ENCODE data around the gene WDFY4. TPM values are rescaled to one million over a fixed set of nuclear protein-coding genes. Genes with fewer than 3 reads are reported as not detected.

The WDFY4 gene
- total and polyA plus RNA-seq, 2 of the 4 experiments (the other 2 are of a cell fraction) = not detected

DNA sequence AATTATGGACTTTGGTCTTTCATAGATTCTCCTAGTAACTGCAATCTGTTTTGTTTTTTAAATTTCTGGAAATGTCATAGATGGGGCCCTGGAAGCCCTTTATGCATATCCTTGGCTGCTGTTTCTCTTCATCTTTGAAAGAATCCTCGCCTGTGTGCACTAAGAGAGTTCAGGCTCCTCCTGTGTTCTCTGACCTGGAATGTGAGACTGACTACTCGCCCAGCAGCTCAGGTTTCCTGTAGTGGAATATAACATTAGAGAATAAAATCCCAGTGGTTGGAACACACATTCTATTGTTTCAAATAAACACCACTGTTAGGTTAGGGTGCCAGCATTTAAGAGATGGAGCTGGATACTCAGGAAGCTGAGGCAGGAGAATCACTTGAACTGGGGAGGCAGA, 56.3 kb downstream of the WDFY4 start:
- H2BK20ac ChIP-seq (ENCODE audit: low read depth, low read length) = no peak overlapping the region
- H4K91ac ChIP-seq (ENCODE audit: insufficient read depth, low read depth, low read length) = no peak overlapping the region
- no peak overlapping the region for H3K18ac ChIP-seq (ENCODE audit: low read depth, low read length)
- dilution Hi-C loops (cut with HindIII; ENCODE audit: low sequenced_read_pairs, unreplicated experiment) = no loop called here
- no peak overlapping the region for H2AFZ ChIP-seq (replicated peaks; ENCODE audit: low read length, poor library complexity)
- no peaks in the 10 kb centered on the region for H3K9me1 ChIP-seq (ENCODE audit: insufficient read depth, low read length)
- peaks cover 6% of the 10 kb centered on the region for H3K27me3 ChIP-seq (ENCODE audit: control insufficient read depth, insufficient read depth, low read length)
- no peak overlapping the region for H2AK9ac ChIP-seq (replicated peaks; ENCODE audit: low read depth, low read length, poor library complexity)
- H3K9me3 ChIP-seq (ENCODE audit: control insufficient read depth, insufficient read depth, low read length) = no peaks in the 10 kb centered on the region
- H3K79me1 ChIP-seq (ENCODE audit: low read depth in 1 of 2, low read length in 2 of 2) = no peaks in the 10 kb centered on the region
- H2AK5ac ChIP-seq (ENCODE audit: low read depth, low read length) = no peak overlapping the region
- H2BK15ac ChIP-seq (ENCODE audit: low read depth, low read length) = no peak overlapping the region
- no peak for ATAC-seq (ENCODE audit: low read depth)
- no peak overlapping the region for H2BK5ac ChIP-seq (ENCODE audit: low read depth, low read length, poor library complexity, severe bottlenecking)
- H3K23ac ChIP-seq (ENCODE audit: low read depth, low read length) = no peak overlapping the region
- H2BK120ac ChIP-seq (ENCODE audit: low read depth, low read length) = no peak overlapping the region
- no TSS peak for BruUV-seq (replicated peaks)
- no peak overlapping the region for H3K4me3 ChIP-seq (ENCODE audit: insufficient read depth, low read depth, low read length)
- in situ Hi-C loops (cut with MboI; ENCODE audit: low sequenced_read_pairs) = no loop called here
- POLR2A ChIA-PET (ENCODE audit: unreplicated experiment) = no interaction called here
- no peak overlapping the region for H3K27ac ChIP-seq (ENCODE audit: insufficient read depth, low read length)
- no peak overlapping the region for H3K14ac ChIP-seq (replicated peaks; ENCODE audit: low read depth, low read length)
- TF ChIP-seq RFX5 (IDR thresholded peaks at IDR 0.05; ENCODE audit: low read depth, low read length) (no peak), NFE2L2 (IDR thresholded peaks at IDR 0.05; ENCODE audit: low read depth, low read length) (no peak), CEBPB (IDR thresholded peaks at IDR 0.05; ENCODE audit: low read depth, low read length) (no peak), MAFK (IDR thresholded peaks at IDR 0.05; ENCODE audit: low read depth, low read length) (no peak), CHD1 (IDR thresholded peaks at IDR 0.05; ENCODE audit: low read depth, low read length) (no peak), RCOR1 (IDR thresholded peaks at IDR 0.05; ENCODE audit: insufficient replicate concordance, low read length) (no peak), FOS (IDR thresholded peaks at IDR 0.05; ENCODE audit: low read depth, low read length) (no peak), POLR2A (IDR thresholded peaks at IDR 0.05; ENCODE audit: low read depth, low read length) (no peak), MAZ (IDR thresholded peaks at IDR 0.05; ENCODE audit: borderline replicate concordance, low read depth, low read length) (no peak), RAD21 (IDR thresholded peaks at IDR 0.05; ENCODE audit: low read length) (no peak), BHLHE40 (IDR thresholded peaks at IDR 0.05; ENCODE audit: low read depth, low read length) (no peak), SMC3 (IDR thresholded peaks at IDR 0.05; ENCODE audit: low read depth, low read length) (no peak), MXI1 (IDR thresholded peaks at IDR 0.05; ENCODE audit: borderline replicate concordance, low read depth, low read length) (no peak)
- TF ChIP-seq, protein P1, sequence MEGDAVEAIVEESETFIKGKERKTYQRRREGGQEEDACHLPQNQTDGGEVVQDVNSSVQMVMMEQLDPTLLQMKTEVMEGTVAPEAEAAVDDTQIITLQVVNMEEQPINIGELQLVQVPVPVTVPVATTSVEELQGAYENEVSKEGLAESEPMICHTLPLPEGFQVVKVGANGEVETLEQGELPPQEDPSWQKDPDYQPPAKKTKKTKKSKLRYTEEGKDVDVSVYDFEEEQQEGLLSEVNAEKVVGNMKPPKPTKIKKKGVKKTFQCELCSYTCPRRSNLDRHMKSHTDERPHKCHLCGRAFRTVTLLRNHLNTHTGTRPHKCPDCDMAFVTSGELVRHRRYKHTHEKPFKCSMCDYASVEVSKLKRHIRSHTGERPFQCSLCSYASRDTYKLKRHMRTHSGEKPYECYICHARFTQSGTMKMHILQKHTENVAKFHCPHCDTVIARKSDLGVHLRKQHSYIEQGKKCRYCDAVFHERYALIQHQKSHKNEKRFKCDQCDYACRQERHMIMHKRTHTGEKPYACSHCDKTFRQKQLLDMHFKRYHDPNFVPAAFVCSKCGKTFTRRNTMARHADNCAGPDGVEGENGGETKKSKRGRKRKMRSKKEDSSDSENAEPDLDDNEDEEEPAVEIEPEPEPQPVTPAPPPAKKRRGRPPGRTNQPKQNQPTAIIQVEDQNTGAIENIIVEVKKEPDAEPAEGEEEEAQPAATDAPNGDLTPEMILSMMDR (conservative IDR thresholded peaks at IDR 0.05; ENCODE audit: low read depth, low read length) = no peak
- TF ChIP-seq, protein P2, sequence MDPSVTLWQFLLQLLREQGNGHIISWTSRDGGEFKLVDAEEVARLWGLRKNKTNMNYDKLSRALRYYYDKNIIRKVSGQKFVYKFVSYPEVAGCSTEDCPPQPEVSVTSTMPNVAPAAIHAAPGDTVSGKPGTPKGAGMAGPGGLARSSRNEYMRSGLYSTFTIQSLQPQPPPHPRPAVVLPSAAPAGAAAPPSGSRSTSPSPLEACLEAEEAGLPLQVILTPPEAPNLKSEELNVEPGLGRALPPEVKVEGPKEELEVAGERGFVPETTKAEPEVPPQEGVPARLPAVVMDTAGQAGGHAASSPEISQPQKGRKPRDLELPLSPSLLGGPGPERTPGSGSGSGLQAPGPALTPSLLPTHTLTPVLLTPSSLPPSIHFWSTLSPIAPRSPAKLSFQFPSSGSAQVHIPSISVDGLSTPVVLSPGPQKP (IDR thresholded peaks at IDR 0.05; ENCODE audit: borderline replicate concordance, low read depth, low read length) = no peak
- TF ChIP-seq, protein P3, sequence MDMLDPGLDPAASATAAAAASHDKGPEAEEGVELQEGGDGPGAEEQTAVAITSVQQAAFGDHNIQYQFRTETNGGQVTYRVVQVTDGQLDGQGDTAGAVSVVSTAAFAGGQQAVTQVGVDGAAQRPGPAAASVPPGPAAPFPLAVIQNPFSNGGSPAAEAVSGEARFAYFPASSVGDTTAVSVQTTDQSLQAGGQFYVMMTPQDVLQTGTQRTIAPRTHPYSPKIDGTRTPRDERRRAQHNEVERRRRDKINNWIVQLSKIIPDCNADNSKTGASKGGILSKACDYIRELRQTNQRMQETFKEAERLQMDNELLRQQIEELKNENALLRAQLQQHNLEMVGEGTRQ (IDR thresholded peaks at IDR 0.05; ENCODE audit: low read depth, low read length) = no peak
- whole genome bisulfite sequencing, 2 experiments (ENCODE audit: extremely low coverage in 2 of 2, insufficient read length in 1 of 2) = no CpG with 5 or more reads among the region's 2 CpGs
- no peak overlapping the region for H3K4ac ChIP-seq (ENCODE audit: low read depth, low read length)
- no peak overlapping the region for H4K8ac ChIP-seq (ENCODE audit: low read depth in 2 of 2, low read length in 2 of 2)
- intact Hi-C loops (cut with micrococcal nuclease) = no loop called here
- no peak overlapping the region for H3K56ac ChIP-seq (ENCODE audit: extremely low read depth, insufficient read depth, low read length)
- no peaks in the 10 kb centered on the region for H4K20me1 ChIP-seq (ENCODE audit: insufficient read depth, low read length)
- no peak overlapping the region for H4K5ac ChIP-seq (ENCODE audit: low read depth, low read length)
- H3K4me1 ChIP-seq (ENCODE audit: control insufficient read depth, insufficient read depth, low read length) = no peaks in the 10 kb centered on the region
- no peak for DNase-seq
- H3K9ac ChIP-seq (ENCODE audit: low read depth, low read length) = no peak overlapping the region
- CTCF ChIA-PET = no interaction called here
- no peaks in the 10 kb centered on the region for H3K36me3 ChIP-seq (ENCODE audit: control insufficient read depth, insufficient read depth, low read length)
- no peak overlapping the region for H3K4me2 ChIP-seq (ENCODE audit: low read depth, low read length)

All from IMR-90 (cell line).